Erythroblast (primary cell): ENCODE data around the gene ETAA1.

ENCODE experiments used
- GATA1 ChIP-seq: IDR thresholded peaks from 2 replicates; pipeline ENCODE4 v1.6.1; 2011; ENCODE audit warnings: low read depth, mild to moderate bottlenecking, control low read depth, low read length, moderate library complexity
- POLR2A ChIP-seq: IDR thresholded peaks from 2 replicates; pipeline ENCODE4 v1.6.1; 2011; ENCODE audit warnings: mild to moderate bottlenecking, low read length

GRCh38 chr2:67378555-67378954, 18.6 kb upstream of the ETAA1 start:
- TF ChIP-seq POLR2A (no peak), GATA1 (no peak)
